Central memory CD8-positive, alpha-beta T cell (primary cell): ENCODE measurements around the gene EYA3.

Experiments
- ATAC-seq: fragments of 150-1000 bp; cut with Tn5 transposase; replicated peaks from 2 replicates; pipeline ENCODE4 v1.10.0; 2022; ENCODE audit warnings: mild to moderate bottlenecking, moderate FRiP score, moderate number of reproducible peaks; ENCODE audit not compliant: poor library complexity, severe bottlenecking; ENCODE audit errors: extremely low read depth
- DNase-seq, 2 donors: peaks; one replicate each; pipeline ENCODE4 v3.0.0; 2021; ENCODE audit warnings: low spot score in 2 of 2
- H3K27ac Mint-ChIP-seq: one replicate; pipeline ENCODE4 v1.8.0; 2022; ENCODE audit warnings: low read depth, mild to moderate bottlenecking, moderate library complexity, mixed read lengths
- H3K27me3 Mint-ChIP-seq: one replicate; pipeline ENCODE4 v1.8.0; 2022; ENCODE audit warnings: mixed read lengths
- H3K36me3 Mint-ChIP-seq: one replicate; pipeline ENCODE4 v1.8.0; 2022; ENCODE audit warnings: mild to moderate bottlenecking, moderate library complexity, mixed read lengths; ENCODE audit not compliant: insufficient read depth
- H3K4me1 Mint-ChIP-seq: one replicate; pipeline ENCODE4 v1.8.0; 2022; ENCODE audit warnings: mixed read lengths
- H3K4me3 Mint-ChIP-seq: one replicate; pipeline ENCODE4 v1.8.0; 2022; ENCODE audit warnings: mild to moderate bottlenecking, moderate library complexity, mixed read lengths
- H3K9me3 Mint-ChIP-seq: one replicate; pipeline ENCODE4 v1.8.0; 2022; ENCODE audit warnings: mixed read lengths

Gene EYA3

GRCh38 chr1:27928216-27928954, 160.0 kb downstream of the EYA3 start:
- no peak overlapping the region for H3K27ac Mint-ChIP-seq
- H3K36me3 Mint-ChIP-seq, result no peaks in the 10 kb centered on the region

DNA sequence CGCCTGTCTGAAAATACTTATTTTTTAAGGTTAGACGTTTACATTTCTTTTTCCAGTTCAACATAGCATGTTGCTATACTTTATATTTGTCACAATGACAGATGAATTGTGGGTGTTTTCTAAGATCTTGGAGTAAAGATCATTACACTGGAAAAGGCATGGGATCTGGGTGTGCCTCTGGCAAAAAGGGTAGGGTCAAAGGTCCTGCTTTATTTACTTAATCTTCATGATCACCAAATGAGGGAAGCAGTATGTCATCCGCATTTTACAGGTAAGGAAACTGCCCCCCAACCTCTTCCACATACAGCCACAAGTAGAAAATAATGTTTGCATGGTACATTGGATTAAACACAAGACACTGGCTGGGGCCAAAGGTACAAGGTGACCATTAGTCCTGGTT, 166.1 kb downstream of the EYA3 start:
- Mint-ChIP-seq H3K4me1 (no peaks in the 10 kb centered on the region), H3K27me3 (no peaks in the 10 kb centered on the region), H3K4me3 (no peak overlapping the region), H3K36me3 (no peaks in the 10 kb centered on the region), H3K27ac (no peak overlapping the region), H3K9me3 (no peaks in the 10 kb centered on the region)
- ATAC-seq (no peak), DNase-seq (no peak)

More at GRCh38 chr1:27928216-27928954, 160.0 kb downstream of the EYA3 start:
- Mint-ChIP-seq H3K27me3 (peaks cover 15% of the 10 kb centered on the region), H3K4me3 (no peak overlapping the region), H3K9me3 (no peaks in the 10 kb centered on the region), H3K4me1 (no peaks in the 10 kb centered on the region)
- ATAC-seq, result no peak
- DNase-seq, result no peak
